MM.1S (cell line): ENCODE data around the gene HIF1A.

Source experiments
- CTCF ChIP-seq: fragments of 300-600 bp; sonication (generic); IDR thresholded peaks from 2 replicates; pipeline ENCODE4 v1.5.1; 2016; ENCODE audit warnings: antibody characterized with exemption, low read length, mixed read lengths
- EZH2 ChIP-seq: fragments of 300-600 bp; sonication (generic); optimal IDR thresholded peaks from 2 replicates; pipeline ENCODE3; 2017; ENCODE audit warnings: low read depth, mild to moderate bottlenecking, antibody characterized with exemption, low read length, mixed read lengths
- EZH2phosphoT487 ChIP-seq: fragments of 300-600 bp; sonication (generic); IDR thresholded peaks from 2 replicates; pipeline ENCODE4 v1.6.1; 2018; ENCODE audit warnings: antibody characterized with exemption, low read length

DNA sequence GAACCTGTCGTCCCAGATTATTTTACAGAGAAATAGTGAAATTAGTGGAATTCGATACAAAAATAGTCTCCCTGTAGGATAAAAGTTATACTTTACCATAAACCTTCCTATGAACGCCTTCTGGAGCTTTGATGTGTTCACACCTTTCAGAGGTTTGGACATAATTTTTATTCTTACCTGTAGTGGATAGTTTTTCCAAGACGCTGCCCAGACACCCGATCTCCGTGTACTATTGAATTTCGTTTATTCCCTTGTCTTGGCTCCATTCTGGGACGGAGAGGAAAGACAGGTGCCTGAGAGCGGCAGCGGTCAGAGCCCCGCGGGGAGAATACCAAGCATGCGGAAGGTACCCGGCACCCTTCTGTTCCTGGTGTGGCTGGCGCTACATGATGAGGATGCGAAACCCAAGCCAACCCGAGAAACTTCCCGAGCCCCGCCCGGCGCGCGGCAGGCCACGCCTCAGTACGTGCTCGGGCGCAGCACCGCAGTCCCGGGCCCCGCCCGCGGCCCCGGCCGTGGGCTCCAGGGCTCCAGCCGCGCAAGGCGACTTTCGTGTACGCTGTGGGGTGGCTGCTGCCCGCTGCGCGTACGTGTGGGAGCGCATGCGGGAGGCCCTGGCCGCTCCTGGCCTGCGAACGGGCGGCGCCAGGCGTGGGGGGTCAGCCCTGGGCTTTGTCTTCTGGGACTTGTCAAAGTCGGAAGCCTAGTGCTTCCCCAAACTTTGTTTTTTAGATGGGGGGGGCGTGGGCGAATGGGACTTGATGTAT lies 55.6 kb downstream of the HIF1A start:
- no peak for TF ChIP-seq CTCF
- TF ChIP-seq EZH2, result no peak
- TF ChIP-seq EZH2phosphoT487, result no peak
